Keratinocyte (primary cell): ENCODE data around the gene EML1. TPM values are rescaled to one million over a fixed set of nuclear protein-coding genes. Genes with fewer than 3 reads are reported as not detected.

ENCODE experiments used
- DNase-seq: peaks from one replicate; pipeline ENCODE4 v3.0.0-alpha.2; 2011; ENCODE audit warnings: low read depth, missing footprints, low spot score
- FAIRE-seq: peaks from 2 replicates; lab custom pipeline; 2011; peaks lifted over from hg19 to GRCh38; lab: Jason Lieb, UNC
- H2AFZ ChIP-seq: 2 replicates; pipeline ENCODE4 v1.6.0; 2012; ENCODE audit warnings: low read length, control low read depth, inconsistent platforms; ENCODE audit not compliant: control insufficient read depth
- H3K27ac ChIP-seq: 2 replicates; pipeline ENCODE4 v1.5.1; 2011; ENCODE audit warnings: low read length; ENCODE audit not compliant: control insufficient read depth, insufficient read depth
- H3K27me3 ChIP-seq: 3 replicates; pipeline ENCODE4 v1.6.0; 2011; ENCODE audit warnings: low read length; ENCODE audit not compliant: control insufficient read depth, insufficient read depth; ENCODE audit errors: extremely low read depth
- H3K36me3 ChIP-seq, 2 experiments: 2 replicates in 1 of 2; 3 replicates in 1 of 2; pipeline ENCODE4 v1.5.1; 2011; ENCODE audit warnings: low read length in 2 of 2, mild to moderate bottlenecking in 1 of 2; ENCODE audit not compliant: control insufficient read depth in 2 of 2, insufficient read depth in 2 of 2; ENCODE audit errors: extremely low read depth in 1 of 2
- H3K4me1 ChIP-seq: 3 replicates; pipeline ENCODE4 v1.5.1; 2011; ENCODE audit warnings: low read length; ENCODE audit not compliant: control insufficient read depth, insufficient read depth; ENCODE audit errors: extremely low read depth
- H3K4me2 ChIP-seq: 3 replicates; pipeline ENCODE4 v1.6.0; 2011; ENCODE audit warnings: low read depth, low read length; ENCODE audit not compliant: control insufficient read depth, insufficient read depth; ENCODE audit errors: extremely low read depth
- H3K4me3 ChIP-seq, 3 experiments: fragments of 200-600 bp in 1 of 3; sonication (generic) in 1 of 3; 2 replicates in 2 of 3; 3 replicates in 1 of 3; pipeline ENCODE4 v1.5.1; 2011 to 2016; ENCODE audit warnings: low read length in 3 of 3, mild to moderate bottlenecking in 3 of 3, control low read depth in 2 of 3, inconsistent platforms in 1 of 3, low read depth in 1 of 3, mixed read lengths in 1 of 3, mixed run types in 1 of 3, moderate library complexity in 1 of 3; ENCODE audit not compliant: control insufficient read depth in 2 of 3, insufficient read depth in 2 of 3; ENCODE audit errors: extremely low read depth in 1 of 3
- H3K79me2 ChIP-seq: 2 replicates; pipeline ENCODE4 v1.6.0; 2012; ENCODE audit warnings: low read length; ENCODE audit not compliant: control insufficient read depth, insufficient read depth
- H3K9ac ChIP-seq: 3 replicates; pipeline ENCODE4 v1.6.0; 2011; ENCODE audit warnings: low read length; ENCODE audit not compliant: control insufficient read depth, insufficient read depth; ENCODE audit errors: extremely low read depth
- H3K9me1 ChIP-seq: 3 replicates; pipeline ENCODE4 v1.6.0; 2011; ENCODE audit warnings: low read length; ENCODE audit not compliant: control insufficient read depth, insufficient read depth; ENCODE audit errors: extremely low read depth
- H3K9me3 ChIP-seq: 2 replicates; pipeline ENCODE4 v1.5.1; 2012; ENCODE audit warnings: low read depth, low read length; ENCODE audit not compliant: control insufficient read depth
- H4K20me1 ChIP-seq: 3 replicates; pipeline ENCODE4 v1.6.0; 2011; ENCODE audit warnings: low read length; ENCODE audit not compliant: control insufficient read depth, insufficient read depth; ENCODE audit errors: extremely low read depth
- EZH2 ChIP-seq: IDR thresholded peaks from one replicate; pipeline ENCODE4 v1.6.1; 2012; ENCODE audit warnings: inconsistent platforms, mild to moderate bottlenecking, low read length, moderate library complexity
- dilution Hi-C: fragments of 300-500 bp; cut with MboI; formaldehyde crosslinking; loops from one replicate; pipeline ENCODE4 v1.7.0; 2020; ENCODE audit warnings: low sequenced_read_pairs; ENCODE audit not compliant: extremely low pct_ligation_motif_present
- polyA plus RNA-seq, 5 experiments: library from polyadenylated mRNA; depleted of rRNA in 3 of 5; stranded (reverse) in 3 of 5; stranded (forward) in 1 of 5; unstranded in 1 of 5; fragments of >200 nt; gene quantifications; 1 replicate in 1 of 5; 2 replicates in 3 of 5; 3 replicates in 1 of 5; pipeline versions ENCODE4 v1.2.1 to v1.2.3, GENCODE V29; 2011 to 2012; ENCODE audit warnings: missing spikeins in 2 of 5, low read depth in 1 of 5, low replicate concordance in 1 of 5
- TF ChIP-seq, protein P1 (sequence below), 3 experiments: IDR thresholded peaks in 1 of 3; conservative IDR thresholded peaks in 1 of 3; optimal IDR thresholded peaks in 1 of 3; 2 replicates in 2 of 3; 3 replicates in 1 of 3; pipeline versions ENCODE3 to v1.5.1; 2011; ENCODE audit warnings: low read length in 3 of 3, mild to moderate bottlenecking in 3 of 3, moderate library complexity in 2 of 3, control low read depth in 1 of 3, inconsistent platforms in 1 of 3; ENCODE audit not compliant: insufficient read depth in 2 of 3; ENCODE audit errors: extremely low read depth in 1 of 3

Gene EML1
- polyA plus RNA-seq, 1 donor (not counting 4 experiments of a cell fraction or from before 2014, with no cell fraction given): 0.84 TPM

DNA sequence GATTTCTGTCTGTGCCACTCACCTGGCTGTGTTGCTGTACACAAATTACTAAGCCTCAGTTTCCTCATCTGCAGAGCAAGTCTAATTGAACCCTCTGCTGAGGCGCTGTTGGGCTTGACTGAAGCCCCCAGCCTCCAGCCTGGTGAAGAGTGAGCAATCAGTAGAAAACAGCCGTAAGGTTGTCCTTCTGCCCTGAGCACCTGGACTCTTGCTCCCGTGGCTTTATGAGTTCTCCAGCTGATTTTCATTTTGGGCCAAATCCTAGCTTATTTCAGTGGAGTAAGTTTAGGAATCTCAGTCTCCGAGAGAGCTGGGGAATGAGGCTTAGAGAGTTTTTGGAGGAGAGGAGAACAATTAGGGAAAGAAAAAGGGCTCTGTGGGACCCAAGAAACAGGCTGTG lies 138.1 kb downstream of the EML1 start:
- no peaks in the 10 kb centered on the region for H4K20me1 ChIP-seq
- H3K4me1 ChIP-seq: no peaks in the 10 kb centered on the region
- H3K79me2 ChIP-seq: no peaks in the 10 kb centered on the region
- H3K9me1 ChIP-seq: no peaks in the 10 kb centered on the region
- no peak overlapping the region for H2AFZ ChIP-seq
- no peaks in the 10 kb centered on the region for H3K9me3 ChIP-seq
- peaks cover 17% of the 10 kb centered on the region for H3K27me3 ChIP-seq
- no peaks in the 10 kb centered on the region for H3K36me3 ChIP-seq
- TF ChIP-seq, protein P1, sequence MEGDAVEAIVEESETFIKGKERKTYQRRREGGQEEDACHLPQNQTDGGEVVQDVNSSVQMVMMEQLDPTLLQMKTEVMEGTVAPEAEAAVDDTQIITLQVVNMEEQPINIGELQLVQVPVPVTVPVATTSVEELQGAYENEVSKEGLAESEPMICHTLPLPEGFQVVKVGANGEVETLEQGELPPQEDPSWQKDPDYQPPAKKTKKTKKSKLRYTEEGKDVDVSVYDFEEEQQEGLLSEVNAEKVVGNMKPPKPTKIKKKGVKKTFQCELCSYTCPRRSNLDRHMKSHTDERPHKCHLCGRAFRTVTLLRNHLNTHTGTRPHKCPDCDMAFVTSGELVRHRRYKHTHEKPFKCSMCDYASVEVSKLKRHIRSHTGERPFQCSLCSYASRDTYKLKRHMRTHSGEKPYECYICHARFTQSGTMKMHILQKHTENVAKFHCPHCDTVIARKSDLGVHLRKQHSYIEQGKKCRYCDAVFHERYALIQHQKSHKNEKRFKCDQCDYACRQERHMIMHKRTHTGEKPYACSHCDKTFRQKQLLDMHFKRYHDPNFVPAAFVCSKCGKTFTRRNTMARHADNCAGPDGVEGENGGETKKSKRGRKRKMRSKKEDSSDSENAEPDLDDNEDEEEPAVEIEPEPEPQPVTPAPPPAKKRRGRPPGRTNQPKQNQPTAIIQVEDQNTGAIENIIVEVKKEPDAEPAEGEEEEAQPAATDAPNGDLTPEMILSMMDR (optimal IDR thresholded peaks at IDR 0.05 in 1 of 3, IDR thresholded peaks at IDR 0.05 in 1 of 3, conservative IDR thresholded peaks at IDR 0.05 in 1 of 3; ENCODE audit: extremely low read depth in 1 of 3, insufficient read depth in 2 of 3, low read length in 3 of 3): no peak
- no peak for TF ChIP-seq EZH2
- DNase-seq: no peak
- no peak for FAIRE-seq
- dilution Hi-C loops: no loop called here
- H3K4me3 ChIP-seq: no peak overlapping the region
- H3K27ac ChIP-seq: no peak overlapping the region
- H3K4me2 ChIP-seq: no peak overlapping the region
- H3K9ac ChIP-seq: no peak overlapping the region

DNA sequence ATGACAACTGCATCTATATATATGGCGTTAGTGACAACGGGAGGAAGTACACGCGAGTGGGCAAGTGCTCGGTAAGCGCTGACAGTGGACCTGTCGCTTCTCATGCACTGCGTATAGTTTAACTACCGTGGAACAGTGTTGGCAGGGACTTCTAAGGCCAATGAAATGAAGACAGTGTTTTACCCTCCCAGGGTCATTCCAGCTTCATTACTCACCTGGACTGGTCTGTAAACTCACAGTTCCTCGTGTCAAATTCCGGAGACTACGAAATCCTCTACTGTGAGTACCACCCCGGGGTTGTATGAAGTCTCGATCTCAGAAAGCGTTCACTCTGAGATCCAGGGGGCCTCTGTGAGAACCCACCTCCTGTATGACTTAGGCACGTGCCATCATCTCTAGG lies 142.8 kb downstream of the EML1 start:
- Histone ChIP-seq H3K27ac (no peak overlapping the region), H3K9ac (no peak overlapping the region), H3K9me1 (no peaks in the 10 kb centered on the region), H3K9me3 (no peaks in the 10 kb centered on the region), H2AFZ (no peak overlapping the region), H3K4me2 (no peak overlapping the region), H3K27me3 (peaks cover 5% of the 10 kb centered on the region), H4K20me1 (no peaks in the 10 kb centered on the region), H3K36me3 (no peaks in the 10 kb centered on the region), H3K4me3 (no peak overlapping the region), H3K4me1 (peaks cover 7% of the 10 kb centered on the region), H3K79me2 (no peaks in the 10 kb centered on the region)
- FAIRE-seq: no peak
- TF ChIP-seq, protein P1 (optimal IDR thresholded peaks at IDR 0.05 in 1 of 3, IDR thresholded peaks at IDR 0.05 in 1 of 3, conservative IDR thresholded peaks at IDR 0.05 in 1 of 3; ENCODE audit: extremely low read depth in 1 of 3, insufficient read depth in 2 of 3, low read length in 3 of 3): no peak
- no peak for TF ChIP-seq EZH2
- dilution Hi-C loops: no loop called here
- no peak for DNase-seq
